ENCODE data around the gene TMEM120B.

Gene TMEM120B

GRCh38 chr12:121765573-121765972 lies 53.0 kb downstream of the TMEM120B start:
- DNase-seq (ENCODE audit: low read depth), result peak; percentile 80
- in situ Hi-C loops (cut with HindIII; ENCODE audit: low sequenced_read_pairs), result no loop called here

DNA sequence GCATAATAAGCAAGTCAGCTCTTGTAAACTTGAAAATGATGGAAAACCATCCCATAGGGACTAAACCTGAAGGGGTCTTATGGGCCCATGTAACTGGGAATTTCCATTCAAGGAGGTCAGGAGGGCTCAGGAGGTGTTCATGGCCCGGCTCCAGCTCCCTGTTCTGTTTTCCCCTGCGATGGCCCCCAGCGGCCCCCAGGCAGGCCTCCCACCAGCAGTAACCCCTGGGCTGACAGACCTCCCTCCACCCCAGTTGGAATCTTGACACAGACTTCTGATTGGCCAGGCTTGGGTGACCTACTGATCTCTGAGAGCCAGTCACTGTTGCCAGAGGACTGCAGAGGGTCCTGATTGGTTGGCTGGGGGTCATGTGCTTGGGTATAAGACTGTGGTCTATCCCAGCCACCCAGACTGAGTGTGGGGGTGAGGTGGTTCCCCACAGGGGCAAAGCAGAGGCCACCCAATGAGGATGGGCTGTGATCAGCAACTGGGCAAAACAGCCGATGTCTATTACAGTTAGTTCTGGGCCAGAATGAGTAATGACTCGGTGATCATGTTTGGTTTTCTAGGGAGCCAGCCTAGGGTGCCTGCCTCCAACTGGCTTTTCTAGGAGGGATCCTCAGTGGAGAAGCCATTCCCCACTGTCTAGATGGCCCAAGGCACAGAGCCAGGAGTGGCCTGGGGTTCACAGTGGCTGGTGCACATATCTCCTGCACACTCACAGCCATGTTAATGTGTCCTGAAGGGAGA lies 53.9 kb downstream of the TMEM120B start:
- TF ChIP-seq, protein P1, sequence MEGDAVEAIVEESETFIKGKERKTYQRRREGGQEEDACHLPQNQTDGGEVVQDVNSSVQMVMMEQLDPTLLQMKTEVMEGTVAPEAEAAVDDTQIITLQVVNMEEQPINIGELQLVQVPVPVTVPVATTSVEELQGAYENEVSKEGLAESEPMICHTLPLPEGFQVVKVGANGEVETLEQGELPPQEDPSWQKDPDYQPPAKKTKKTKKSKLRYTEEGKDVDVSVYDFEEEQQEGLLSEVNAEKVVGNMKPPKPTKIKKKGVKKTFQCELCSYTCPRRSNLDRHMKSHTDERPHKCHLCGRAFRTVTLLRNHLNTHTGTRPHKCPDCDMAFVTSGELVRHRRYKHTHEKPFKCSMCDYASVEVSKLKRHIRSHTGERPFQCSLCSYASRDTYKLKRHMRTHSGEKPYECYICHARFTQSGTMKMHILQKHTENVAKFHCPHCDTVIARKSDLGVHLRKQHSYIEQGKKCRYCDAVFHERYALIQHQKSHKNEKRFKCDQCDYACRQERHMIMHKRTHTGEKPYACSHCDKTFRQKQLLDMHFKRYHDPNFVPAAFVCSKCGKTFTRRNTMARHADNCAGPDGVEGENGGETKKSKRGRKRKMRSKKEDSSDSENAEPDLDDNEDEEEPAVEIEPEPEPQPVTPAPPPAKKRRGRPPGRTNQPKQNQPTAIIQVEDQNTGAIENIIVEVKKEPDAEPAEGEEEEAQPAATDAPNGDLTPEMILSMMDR (IDR thresholded peaks at IDR 0.05; ENCODE audit: low read depth, low read length, missing control alignments), result no peak
- H3K4me3 ChIP-seq (ENCODE audit: low read depth, low read length), result no peak overlapping the region
- in situ Hi-C loops (cut with HindIII; ENCODE audit: low sequenced_read_pairs), result no loop called here
- no peak for DNase-seq (ENCODE audit: low read depth)

More at GRCh38 chr12:121765573-121765972, 53.0 kb downstream of the TMEM120B start:
- no peak overlapping the region for H3K4me3 ChIP-seq (ENCODE audit: low read depth, low read length)
- TF ChIP-seq, protein P1 (IDR thresholded peaks at IDR 0.05; ENCODE audit: low read depth, low read length, missing control alignments), result no peak

DNA sequence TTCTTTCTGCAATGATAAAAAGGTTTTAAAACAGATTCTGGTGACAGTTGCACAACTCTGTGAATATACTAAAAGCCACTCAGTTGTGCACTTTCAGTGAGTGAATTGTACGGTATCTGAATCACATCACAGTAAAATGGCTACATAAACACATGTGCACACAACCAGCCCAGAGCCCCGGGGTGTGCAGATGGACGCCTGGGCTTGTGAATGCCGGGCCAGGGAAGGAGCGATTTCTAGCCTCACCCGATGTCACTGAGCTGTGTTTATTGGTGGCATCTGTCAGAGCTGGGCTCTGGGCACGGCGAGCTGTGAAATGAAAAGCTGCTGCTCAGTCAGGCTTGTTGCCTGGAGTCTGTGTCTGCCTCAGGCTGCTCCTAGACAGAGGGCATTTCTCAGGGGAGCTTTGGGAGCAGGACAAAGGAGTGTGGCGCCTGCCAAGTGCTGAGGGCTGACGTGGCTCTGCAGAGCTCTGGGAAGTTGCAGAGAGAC lies 55.0 kb downstream of the TMEM120B start:
- H3K4me3 ChIP-seq (ENCODE audit: low read depth, low read length), result no peak overlapping the region
- in situ Hi-C loops (cut with HindIII; ENCODE audit: low sequenced_read_pairs), result no loop called here
- DNase-seq (ENCODE audit: low read depth), result peak; percentile 58
- TF ChIP-seq, protein P1 (IDR thresholded peaks at IDR 0.05; ENCODE audit: low read depth, low read length, missing control alignments), result no peak

- in situ Hi-C loops (cut with HindIII; ENCODE audit: low sequenced_read_pairs), result no loop called here
- no peak for DNase-seq (ENCODE audit: low read depth)
- no peak overlapping the region for H3K4me3 ChIP-seq (ENCODE audit: low read depth, low read length)
Observed at GRCh38 chr12:121769297-121769830, 56.8 kb downstream of the TMEM120B start.

GRCh38 chr12:121769831-121770301 lies 57.3 kb downstream of the TMEM120B start:
- TF ChIP-seq, protein P1 (IDR thresholded peaks at IDR 0.05; ENCODE audit: low read depth, low read length, missing control alignments), result no peak
- DNase-seq (ENCODE audit: low read depth), result no peak
- H3K4me3 ChIP-seq (ENCODE audit: low read depth, low read length), result no peak overlapping the region
- in situ Hi-C loops (cut with HindIII; ENCODE audit: low sequenced_read_pairs), result no loop called here

More at GRCh38 chr12:121769297-121769830, 56.8 kb downstream of the TMEM120B start:
- TF ChIP-seq, protein P1 (IDR thresholded peaks at IDR 0.05; ENCODE audit: low read depth, low read length, missing control alignments), result no peak

- DNase-seq (ENCODE audit: low read depth), result no peak
- in situ Hi-C loops (cut with HindIII; ENCODE audit: low sequenced_read_pairs), result no loop called here
- no peak overlapping the region for H3K4me3 ChIP-seq (ENCODE audit: low read depth, low read length)
- TF ChIP-seq, protein P1 (IDR thresholded peaks at IDR 0.05; ENCODE audit: low read depth, low read length, missing control alignments), result no peak
Observed at GRCh38 chr12:121770388-121770787, 57.8 kb downstream of the TMEM120B start.

Measured in astrocyte of the cerebellum (primary cell).